ENCODE measurements around the gene CACFD1. TPM values are rescaled to one million over a fixed set of nuclear protein-coding genes. Genes with fewer than 3 reads are reported as not detected.

Gene CACFD1
- polyA plus RNA-seq, 4 donors: 16.6 to 36.6 (median 28.5) TPM

- DNase-seq (ENCODE audit: low read depth in 4 of 4, low spot score in 3 of 4): no peak
Measured at GRCh38 chr9:133494636-133495326, 35.0 kb downstream of the CACFD1 start.

- DNase-seq (ENCODE audit: low read depth in 4 of 4, low spot score in 3 of 4): no peak
Measured at GRCh38 chr9:133495327-133496293, 35.8 kb downstream of the CACFD1 start.

GRCh38 chr9:133496861-133497842 is 37.4 kb downstream of the CACFD1 start:
- no peak for DNase-seq (ENCODE audit: low read depth in 4 of 4, low spot score in 3 of 4)

GRCh38 chr9:133499132-133499891 is 39.5 kb downstream of the CACFD1 start:
- no peak for DNase-seq (ENCODE audit: low read depth in 4 of 4, low spot score in 3 of 4)

- DNase-seq (ENCODE audit: low read depth in 4 of 4, low spot score in 3 of 4): no peak
Measured at GRCh38 chr9:133499892-133500270, 40.1 kb downstream of the CACFD1 start.

GRCh38 chr9:133502112-133502511 is 42.3 kb downstream of the CACFD1 start:
- no peak for DNase-seq (ENCODE audit: low read depth in 4 of 4, low spot score in 3 of 4)

- no peak for DNase-seq (ENCODE audit: low read depth in 4 of 4, low spot score in 3 of 4)
Measured at GRCh38 chr9:133505186-133505830, 45.5 kb downstream of the CACFD1 start.

GRCh38 chr9:133505901-133506652 is 46.3 kb downstream of the CACFD1 start:
- no peak for DNase-seq (ENCODE audit: low read depth in 4 of 4, low spot score in 3 of 4)

- DNase-seq (ENCODE audit: low read depth in 4 of 4, low spot score in 3 of 4): no peak
Measured at GRCh38 chr9:133506653-133507038, 46.9 kb downstream of the CACFD1 start.

GRCh38 chr9:133507246-133507965 is 47.6 kb downstream of the CACFD1 start:
- no peak for DNase-seq (ENCODE audit: low read depth in 4 of 4, low spot score in 3 of 4)

GRCh38 chr9:133508046-133508445 is 48.3 kb downstream of the CACFD1 start:
- no peak for DNase-seq (ENCODE audit: low read depth in 4 of 4, low spot score in 3 of 4)

- peak in 3 of 4 donors; percentile 56 to 60 (median 59) for DNase-seq (ENCODE audit: low read depth in 4 of 4, low spot score in 3 of 4)
Measured at GRCh38 chr9:133509179-133510083, 49.7 kb downstream of the CACFD1 start.

GRCh38 chr9:133510926-133511505 is 51.2 kb downstream of the CACFD1 start:
- no peak for DNase-seq (ENCODE audit: low read depth in 4 of 4, low spot score in 3 of 4)

- DNase-seq (ENCODE audit: low read depth in 4 of 4, low spot score in 3 of 4): no peak
Measured at GRCh38 chr9:133511607-133512006, 51.8 kb downstream of the CACFD1 start.

- no peak for DNase-seq (ENCODE audit: low read depth in 4 of 4, low spot score in 3 of 4)
Measured at GRCh38 chr9:133512253-133513213, 52.8 kb downstream of the CACFD1 start.

Measured in left renal pelvis (tissue), 4 donors.